ENCODE data around the gene NNMT. TPM values are rescaled to one million over a fixed set of nuclear protein-coding genes. Genes with fewer than 3 reads are reported as not detected.

Gene NNMT
- total RNA-seq, 2 donors from 2014 or later: 74.7 to 276 TPM

DNA sequence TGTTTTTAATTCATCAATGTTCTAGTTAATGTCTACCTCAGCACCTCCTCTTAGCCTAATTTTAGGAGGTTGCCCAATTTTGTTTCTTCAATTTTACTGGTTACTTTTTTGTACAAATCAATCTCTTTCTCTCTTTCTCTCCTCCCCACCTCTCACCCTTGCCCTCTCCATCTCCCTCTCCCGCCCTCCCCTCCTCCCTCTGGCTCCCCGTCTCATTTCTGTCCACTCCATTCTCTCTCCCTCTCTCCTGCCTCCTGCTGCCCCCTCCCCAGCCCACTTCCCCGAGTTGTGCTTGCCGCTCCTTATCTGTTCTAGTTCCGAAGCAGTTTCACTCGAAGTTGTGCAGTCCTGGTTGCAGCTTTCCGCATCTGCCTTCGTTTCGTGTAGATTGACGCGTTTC lies 40.9 kb upstream of the NNMT start:
- DNase-seq (no peak), ATAC-seq (no peak)
- TF ChIP-seq POLR2A (IDR thresholded peaks at IDR 0.05): no peak
- TF ChIP-seq, protein P1, sequence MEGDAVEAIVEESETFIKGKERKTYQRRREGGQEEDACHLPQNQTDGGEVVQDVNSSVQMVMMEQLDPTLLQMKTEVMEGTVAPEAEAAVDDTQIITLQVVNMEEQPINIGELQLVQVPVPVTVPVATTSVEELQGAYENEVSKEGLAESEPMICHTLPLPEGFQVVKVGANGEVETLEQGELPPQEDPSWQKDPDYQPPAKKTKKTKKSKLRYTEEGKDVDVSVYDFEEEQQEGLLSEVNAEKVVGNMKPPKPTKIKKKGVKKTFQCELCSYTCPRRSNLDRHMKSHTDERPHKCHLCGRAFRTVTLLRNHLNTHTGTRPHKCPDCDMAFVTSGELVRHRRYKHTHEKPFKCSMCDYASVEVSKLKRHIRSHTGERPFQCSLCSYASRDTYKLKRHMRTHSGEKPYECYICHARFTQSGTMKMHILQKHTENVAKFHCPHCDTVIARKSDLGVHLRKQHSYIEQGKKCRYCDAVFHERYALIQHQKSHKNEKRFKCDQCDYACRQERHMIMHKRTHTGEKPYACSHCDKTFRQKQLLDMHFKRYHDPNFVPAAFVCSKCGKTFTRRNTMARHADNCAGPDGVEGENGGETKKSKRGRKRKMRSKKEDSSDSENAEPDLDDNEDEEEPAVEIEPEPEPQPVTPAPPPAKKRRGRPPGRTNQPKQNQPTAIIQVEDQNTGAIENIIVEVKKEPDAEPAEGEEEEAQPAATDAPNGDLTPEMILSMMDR (IDR thresholded peaks at IDR 0.05): no peak
- Histone ChIP-seq H3K36me3 (replicated peaks in 1 of 2; ENCODE audit: insufficient read depth in 1 of 2, low read depth in 2 of 2) (peaks cover 10 to 12% of the 10 kb centered on the region in 2 donors), H3K27me3 (no peaks in the 10 kb centered on the region), H3K4me1 (peaks cover 29% of the 10 kb centered on the region), H3K4me3 (no peak overlapping the region), H3K9me3 (no peaks in the 10 kb centered on the region), H3K27ac (no peak overlapping the region)
- intact Hi-C loops (cut with DNase I): loop anchor here (10.0 kb wide), 1 partner anchor 210 kb away; no protein-coding TSS in a partner anchor
- 86 to 89% methylated on average over 11 of the region's 11 CpGs for WGBS, 2 donors

DNA sequence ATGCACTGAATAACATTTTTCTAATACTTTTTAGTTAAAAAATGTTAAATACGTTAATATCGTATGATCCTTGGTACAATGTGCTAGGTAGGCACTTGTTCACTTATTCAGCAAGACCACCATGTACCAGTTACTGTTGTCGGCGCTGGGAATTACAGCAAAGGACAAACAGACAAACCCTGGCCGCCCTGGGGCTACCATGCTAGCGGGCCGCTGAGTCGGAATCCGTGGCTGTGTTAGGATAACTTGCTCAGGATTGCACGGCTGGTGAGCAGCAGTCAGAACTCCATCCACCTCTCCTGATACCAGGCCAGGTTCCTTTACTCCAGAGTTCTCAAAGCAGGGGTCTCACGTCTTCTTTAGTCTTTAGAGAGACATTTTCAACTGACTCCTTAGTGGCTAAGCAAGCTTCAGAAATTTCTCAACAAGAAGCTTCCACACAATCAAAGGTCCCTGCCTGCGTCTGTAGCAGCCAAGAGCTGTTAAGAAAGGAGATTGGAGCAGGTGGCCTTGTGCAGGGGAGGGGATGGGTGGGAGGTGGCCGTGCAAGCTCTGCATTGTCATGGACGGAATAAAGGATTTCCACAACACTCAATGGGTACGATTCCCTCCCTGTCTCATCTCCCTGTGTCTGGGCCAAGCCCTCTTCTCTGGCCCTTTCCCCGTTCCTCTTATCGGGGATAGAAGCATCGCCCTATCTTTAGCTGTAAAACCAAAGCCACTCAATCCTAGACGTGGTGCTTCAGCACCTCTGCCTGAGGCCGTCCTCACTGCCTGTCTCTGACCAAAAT lies 39.8 kb upstream of the NNMT start:
- Histone ChIP-seq H3K9me3 (no peaks in the 10 kb centered on the region), H3K27me3 (no peaks in the 10 kb centered on the region), H3K4me3 (no peak overlapping the region), H3K4me1 (peaks cover 36% of the 10 kb centered on the region), H3K36me3 (replicated peaks in 1 of 2; ENCODE audit: insufficient read depth in 1 of 2, low read depth in 2 of 2) (peaks cover 5 to 10% of the 10 kb centered on the region in 2 donors), H3K27ac (no peak overlapping the region)
- 90 to 92% methylated on average over 20 of the region's 20 CpGs for WGBS, 2 donors
- TF ChIP-seq, protein P1 (IDR thresholded peaks at IDR 0.05): no peak
- ATAC-seq (no peak), DNase-seq (no peak)
- intact Hi-C loops (cut with DNase I): loop anchor here (10.0 kb wide), 1 partner anchor 212 kb away; no protein-coding TSS in a partner anchor

DNA sequence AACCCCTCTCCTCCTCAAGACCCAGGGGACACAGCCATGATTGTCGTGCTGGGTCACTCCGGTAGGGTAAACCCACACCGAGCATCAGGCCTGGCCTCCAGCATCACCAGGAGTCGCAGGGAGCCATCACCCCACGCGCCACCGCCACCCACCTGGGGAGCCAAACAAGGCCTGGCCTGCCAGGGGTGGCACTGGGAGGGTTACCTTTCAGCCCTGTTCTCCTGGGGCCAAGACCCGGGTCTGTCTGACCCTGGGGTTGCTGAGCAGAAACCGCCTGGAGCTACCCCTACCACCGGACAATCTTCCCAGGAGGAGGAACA lies 39.3 kb upstream of the NNMT start:
- Histone ChIP-seq H3K4me1 (peaks cover 36% of the 10 kb centered on the region), H3K9me3 (no peaks in the 10 kb centered on the region), H3K27me3 (no peaks in the 10 kb centered on the region), H3K4me3 (no peak overlapping the region), H3K27ac (no peak overlapping the region), H3K36me3 (replicated peaks in 1 of 2; ENCODE audit: insufficient read depth in 1 of 2, low read depth in 2 of 2) (peaks cover 3 to 7% of the 10 kb centered on the region in 2 donors)
- DNase-seq (no peak), ATAC-seq (no peak)
- TF ChIP-seq, protein P1 (IDR thresholded peaks at IDR 0.05): no peak
- TF ChIP-seq POLR2A (IDR thresholded peaks at IDR 0.05): no peak
- intact Hi-C loops (cut with DNase I): loop anchor here (10.0 kb wide), 1 partner anchor 212 kb away; no protein-coding TSS in a partner anchor
- 75 to 91% methylated on average over 3 to 10 of the region's 10 CpGs for WGBS, 2 donors

DNA sequence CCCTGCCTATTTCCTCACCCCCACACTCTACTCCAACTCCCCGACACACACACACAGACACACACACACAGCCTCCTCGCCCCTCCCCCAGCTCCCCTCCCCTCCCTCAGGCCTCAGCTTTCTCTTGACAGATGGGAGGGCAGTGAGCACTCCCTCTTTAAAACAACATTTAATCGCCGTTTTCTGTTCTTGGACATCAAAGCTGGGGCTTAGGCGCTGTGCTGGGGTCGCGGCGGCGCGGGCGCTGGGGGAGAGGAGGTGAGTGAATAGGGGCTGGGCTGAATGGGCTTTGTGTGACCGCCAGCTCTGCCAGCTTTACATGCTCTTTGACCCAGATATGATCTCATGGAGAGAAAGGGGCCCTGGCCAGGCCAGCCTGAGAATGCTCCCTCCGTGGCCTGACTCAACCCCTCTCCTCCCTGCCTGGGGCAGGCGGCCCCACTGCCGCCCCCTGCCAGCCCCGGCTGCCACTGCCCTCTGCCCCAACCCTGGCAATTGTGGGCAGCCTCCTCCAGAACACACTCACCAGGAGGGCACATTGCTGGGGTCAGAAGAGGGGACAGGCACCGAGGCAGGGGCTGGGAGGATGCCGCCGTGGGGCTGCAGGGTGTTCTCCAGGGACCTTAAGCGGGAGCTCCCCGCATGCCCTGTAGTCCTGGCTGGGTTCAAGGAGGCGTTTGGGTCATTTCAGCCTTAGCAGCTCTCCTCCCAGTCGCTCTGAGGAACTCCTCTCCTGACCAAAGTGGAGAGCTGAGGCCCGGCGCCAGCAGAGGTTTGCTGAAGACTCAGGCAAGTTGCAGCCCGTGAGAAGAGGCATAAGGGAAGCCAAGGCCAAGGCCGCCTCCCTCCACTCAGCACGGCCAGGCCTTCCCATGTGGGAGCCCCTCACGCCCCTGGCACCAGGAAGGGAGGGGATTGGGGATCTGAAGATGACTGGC lies 38.3 kb upstream of the NNMT start:
- intact Hi-C loops (cut with DNase I): loop anchor here (10.0 kb wide), 1 partner anchor 213 kb away; no protein-coding TSS in a partner anchor
- no peaks in the 10 kb centered on the region for H3K9me3 ChIP-seq
- peak; percentile 8 for ATAC-seq
- H3K4me1 ChIP-seq: peaks cover 41% of the 10 kb centered on the region
- H3K4me3 ChIP-seq: no peak overlapping the region
- no peaks in the 10 kb centered on the region for H3K27me3 ChIP-seq
- H3K27ac ChIP-seq: peak overlapping the region in 1 of 4 donors; percentile 50
- WGBS, 2 donors: 62 to 79% methylated on average over 22 to 27 of the region's 29 CpGs
- peak; percentile 39 to 56 (median 48) for DNase-seq
- no peak for TF ChIP-seq POLR2A (IDR thresholded peaks at IDR 0.05)
- TF ChIP-seq, protein P1 (IDR thresholded peaks at IDR 0.05): peak in 1 of 7 experiments; percentile 7
- peaks cover 3% of the 10 kb centered on the region in 2 donors for H3K36me3 ChIP-seq (replicated peaks in 1 of 2; ENCODE audit: insufficient read depth in 1 of 2, low read depth in 2 of 2)
